ENCODE results near the gene RUFY2. TPM values are rescaled to one million over a fixed set of nuclear protein-coding genes. Genes with fewer than 3 reads are reported as not detected.

RUFY2 gene
- total RNA-seq, 2 donors from 2014 or later = 27.5 to 44.0 TPM

DNA sequence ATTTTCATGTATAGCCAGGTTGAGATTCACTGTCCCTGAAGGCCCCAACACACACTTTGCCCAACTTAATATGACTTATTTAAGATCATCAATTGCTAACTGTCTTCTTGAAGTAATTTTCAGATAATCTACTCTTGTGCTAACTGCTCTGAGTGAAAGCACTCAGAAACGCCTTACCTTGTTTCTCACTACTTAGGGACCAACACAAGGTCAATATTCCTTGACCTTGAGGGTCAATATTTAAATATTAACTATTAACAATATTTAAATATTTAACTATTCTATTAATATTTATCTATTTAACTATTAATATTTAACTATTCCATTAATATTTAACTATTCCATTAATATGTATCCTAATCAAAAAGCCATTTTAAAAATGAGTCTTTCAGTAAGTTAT lies 101.2 kb downstream of the RUFY2 start:
- ATAC-seq (ENCODE audit: insufficient number of reproducible peaks, low FRiP score, low read depth) = no peak
- H3K4me1 ChIP-seq (ENCODE audit: control insufficient read depth in 1 of 2, low read depth in 2 of 2) = no peaks in the 10 kb centered on the region
- no peak overlapping the region for H3K4me3 ChIP-seq

DNA sequence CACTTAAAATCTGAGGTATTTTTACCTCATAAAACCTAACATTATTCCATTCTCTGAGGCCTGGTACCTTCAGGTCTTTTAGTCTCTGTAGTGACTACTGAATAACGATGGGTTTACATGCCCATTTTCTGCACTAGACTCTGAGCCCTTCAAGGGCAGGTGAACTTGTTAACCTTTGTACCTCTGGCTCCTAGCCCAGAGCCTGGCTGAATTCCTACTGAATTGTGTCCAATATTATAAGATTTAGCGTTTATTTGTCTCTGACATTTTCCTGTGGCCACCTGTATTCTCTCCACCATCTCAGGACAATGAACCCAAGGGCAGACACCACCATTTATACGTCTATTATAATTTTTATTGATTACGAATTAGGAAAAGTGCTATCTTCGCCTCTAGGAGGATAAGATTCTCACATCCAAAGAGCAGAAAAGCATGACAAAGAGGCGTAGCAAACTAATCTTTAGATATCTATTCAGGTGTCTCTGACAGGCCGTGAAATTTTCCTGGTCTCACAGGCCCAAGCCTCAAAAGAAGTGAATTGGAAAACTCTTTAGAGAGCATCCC lies 103.1 kb downstream of the RUFY2 start:
- TF ChIP-seq, protein P1, sequence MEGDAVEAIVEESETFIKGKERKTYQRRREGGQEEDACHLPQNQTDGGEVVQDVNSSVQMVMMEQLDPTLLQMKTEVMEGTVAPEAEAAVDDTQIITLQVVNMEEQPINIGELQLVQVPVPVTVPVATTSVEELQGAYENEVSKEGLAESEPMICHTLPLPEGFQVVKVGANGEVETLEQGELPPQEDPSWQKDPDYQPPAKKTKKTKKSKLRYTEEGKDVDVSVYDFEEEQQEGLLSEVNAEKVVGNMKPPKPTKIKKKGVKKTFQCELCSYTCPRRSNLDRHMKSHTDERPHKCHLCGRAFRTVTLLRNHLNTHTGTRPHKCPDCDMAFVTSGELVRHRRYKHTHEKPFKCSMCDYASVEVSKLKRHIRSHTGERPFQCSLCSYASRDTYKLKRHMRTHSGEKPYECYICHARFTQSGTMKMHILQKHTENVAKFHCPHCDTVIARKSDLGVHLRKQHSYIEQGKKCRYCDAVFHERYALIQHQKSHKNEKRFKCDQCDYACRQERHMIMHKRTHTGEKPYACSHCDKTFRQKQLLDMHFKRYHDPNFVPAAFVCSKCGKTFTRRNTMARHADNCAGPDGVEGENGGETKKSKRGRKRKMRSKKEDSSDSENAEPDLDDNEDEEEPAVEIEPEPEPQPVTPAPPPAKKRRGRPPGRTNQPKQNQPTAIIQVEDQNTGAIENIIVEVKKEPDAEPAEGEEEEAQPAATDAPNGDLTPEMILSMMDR (IDR thresholded peaks at IDR 0.05) = no peak
- no peak for ATAC-seq (ENCODE audit: insufficient number of reproducible peaks, low FRiP score, low read depth)

More for the DNA sequence above, 101.2 kb downstream of the RUFY2 start:
- no peak for DNase-seq (ENCODE audit: low spot score)
- Histone ChIP-seq H3K36me3 (no peaks in the 10 kb centered on the region), H3K27me3 (replicated peaks; ENCODE audit: insufficient read depth) (no peaks in the 10 kb centered on the region), H3K27ac (no peak overlapping the region), H3K9me3 (no peaks in the 10 kb centered on the region)
- TF ChIP-seq, protein P1 (IDR thresholded peaks at IDR 0.05) = no peak

DNA sequence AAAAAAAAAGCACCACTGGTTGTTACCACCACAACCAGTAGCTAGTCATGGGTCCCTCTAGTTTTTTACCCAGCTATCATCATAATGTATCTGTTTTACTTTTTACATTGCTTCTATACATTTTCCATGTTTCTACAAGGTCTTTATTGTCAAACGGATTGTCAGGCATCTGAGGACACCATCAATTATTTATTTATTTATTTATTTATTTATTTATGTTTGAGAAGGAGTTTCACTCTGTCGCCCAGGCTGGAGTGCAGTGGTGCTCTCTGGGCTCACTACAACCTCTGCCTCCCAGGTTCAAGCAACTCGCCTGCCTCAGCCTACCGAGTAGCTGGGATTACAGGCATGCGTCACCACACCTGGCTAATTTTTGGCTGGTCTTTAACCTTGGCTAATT lies 104.2 kb downstream of the RUFY2 start:
- H3K4me3 ChIP-seq = no peak overlapping the region
- H3K9me3 ChIP-seq = no peaks in the 10 kb centered on the region
- no peaks in the 10 kb centered on the region for H3K4me1 ChIP-seq (ENCODE audit: control insufficient read depth in 1 of 2, low read depth in 2 of 2)
- H3K27me3 ChIP-seq (replicated peaks; ENCODE audit: insufficient read depth) = no peaks in the 10 kb centered on the region
- ATAC-seq (ENCODE audit: insufficient number of reproducible peaks, low FRiP score, low read depth) (no peak), DNase-seq (ENCODE audit: low spot score) (no peak)
- no peaks in the 10 kb centered on the region for H3K36me3 ChIP-seq
- TF ChIP-seq, protein P1 (IDR thresholded peaks at IDR 0.05) = no peak
- H3K27ac ChIP-seq = no peak overlapping the region

More for the DNA sequence above, 103.1 kb downstream of the RUFY2 start:
- H3K27me3 ChIP-seq (replicated peaks; ENCODE audit: insufficient read depth) = no peaks in the 10 kb centered on the region
- H3K4me3 ChIP-seq = no peak overlapping the region
- no peak for DNase-seq (ENCODE audit: low spot score)
- no peaks in the 10 kb centered on the region for H3K4me1 ChIP-seq (ENCODE audit: control insufficient read depth in 1 of 2, low read depth in 2 of 2)
- H3K9me3 ChIP-seq = no peaks in the 10 kb centered on the region
- no peaks in the 10 kb centered on the region for H3K36me3 ChIP-seq
- H3K27ac ChIP-seq = no peak overlapping the region

DNA sequence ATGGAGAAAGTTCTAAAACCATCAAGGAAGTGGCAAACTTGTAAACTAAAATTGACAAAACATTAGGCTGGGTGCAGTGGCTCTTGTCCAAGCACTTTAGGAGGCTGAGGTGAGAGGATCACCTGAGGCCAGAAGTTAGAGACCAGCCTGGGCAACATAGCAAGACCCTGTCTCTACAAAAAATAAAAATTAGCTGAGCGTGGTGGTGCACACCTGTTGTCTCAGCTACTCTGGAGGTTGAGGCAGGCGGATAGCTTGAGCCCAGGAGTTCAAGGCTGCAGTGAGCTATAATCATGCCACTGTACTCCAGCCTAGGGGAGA lies 104.6 kb downstream of the RUFY2 start:
- Histone ChIP-seq H3K27me3 (replicated peaks; ENCODE audit: insufficient read depth) (no peaks in the 10 kb centered on the region), H3K9me3 (no peaks in the 10 kb centered on the region), H3K4me3 (no peak overlapping the region), H3K4me1 (ENCODE audit: control insufficient read depth in 1 of 2, low read depth in 2 of 2) (no peaks in the 10 kb centered on the region), H3K27ac (no peak overlapping the region), H3K36me3 (no peaks in the 10 kb centered on the region)
- TF ChIP-seq, protein P1 (IDR thresholded peaks at IDR 0.05) = no peak
- ATAC-seq (ENCODE audit: insufficient number of reproducible peaks, low FRiP score, low read depth) (no peak), DNase-seq (ENCODE audit: low spot score) (no peak)

DNA sequence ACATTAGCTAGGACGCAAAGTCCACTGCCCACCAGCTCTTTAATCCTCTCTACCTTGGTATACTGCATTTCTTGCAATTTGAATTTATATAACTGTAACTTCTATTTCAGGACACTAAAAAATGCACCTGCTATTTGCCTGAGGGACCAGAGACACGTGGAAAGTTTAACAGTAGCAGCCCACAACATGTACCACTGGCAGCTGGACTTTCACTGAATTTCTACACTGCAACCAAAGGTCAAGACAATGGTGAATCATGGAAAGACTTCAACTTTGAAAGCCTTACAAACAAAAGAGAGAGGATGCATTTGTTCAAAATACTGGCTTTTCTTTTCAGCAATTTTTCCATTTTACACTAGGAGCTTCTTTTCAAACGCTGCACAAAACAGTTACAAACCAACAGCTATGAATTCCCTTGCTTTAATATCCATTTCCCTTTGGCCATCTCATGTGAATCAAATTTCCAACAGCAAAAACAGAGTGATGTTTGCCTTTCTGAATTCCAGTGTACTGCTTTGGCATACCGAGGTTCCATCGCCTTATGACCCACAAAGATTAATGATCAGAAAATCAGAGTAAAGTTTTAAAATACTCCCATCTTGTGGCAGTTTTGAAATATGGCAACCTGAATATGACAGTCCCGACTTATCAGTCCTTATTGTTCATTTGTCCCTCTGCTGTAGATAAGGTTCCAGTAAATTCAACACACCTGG lies 105.1 kb downstream of the RUFY2 start:
- no peaks in the 10 kb centered on the region for H3K27me3 ChIP-seq (replicated peaks; ENCODE audit: insufficient read depth)
- ATAC-seq (ENCODE audit: insufficient number of reproducible peaks, low FRiP score, low read depth) (no peak), DNase-seq (ENCODE audit: low spot score) (no peak)
- no peaks in the 10 kb centered on the region for H3K4me1 ChIP-seq (ENCODE audit: control insufficient read depth in 1 of 2, low read depth in 2 of 2)
- no peak overlapping the region for H3K27ac ChIP-seq
- no peaks in the 10 kb centered on the region for H3K36me3 ChIP-seq
- H3K4me3 ChIP-seq = no peak overlapping the region
- TF ChIP-seq, protein P1 (IDR thresholded peaks at IDR 0.05) = peak; percentile 44
- no peaks in the 10 kb centered on the region for H3K9me3 ChIP-seq
